Activated CD8-positive, alpha-beta memory T cell treated with anti-CD3 and anti-CD28 coated beads for 1 hour (primary cell): Measurements from ENCODE around the gene TAAR5.
"Not testable (repeated sequence)": the region's sequence is repeated elsewhere in the genome, so short reads cannot be mapped to it uniquely, and the experiment has no call there.

Experiments
- DNase-seq, 2 donors: peaks; one replicate each; pipeline ENCODE4 v3.0.0-alpha.2; 2020; ENCODE audit warnings: low read depth in 1 of 2; ENCODE audit errors: extremely low read depth in 1 of 2

The TAAR5 gene

GRCh38 chr6:132589454-132589853 is at the start of gene TAAR5:
Gene TAAR5, minus strand, starts transcription at chr6:132589741. Its CDS starts 55 bp downstream, at chr6:132589686.
- no peak for DNase-seq

DNA sequence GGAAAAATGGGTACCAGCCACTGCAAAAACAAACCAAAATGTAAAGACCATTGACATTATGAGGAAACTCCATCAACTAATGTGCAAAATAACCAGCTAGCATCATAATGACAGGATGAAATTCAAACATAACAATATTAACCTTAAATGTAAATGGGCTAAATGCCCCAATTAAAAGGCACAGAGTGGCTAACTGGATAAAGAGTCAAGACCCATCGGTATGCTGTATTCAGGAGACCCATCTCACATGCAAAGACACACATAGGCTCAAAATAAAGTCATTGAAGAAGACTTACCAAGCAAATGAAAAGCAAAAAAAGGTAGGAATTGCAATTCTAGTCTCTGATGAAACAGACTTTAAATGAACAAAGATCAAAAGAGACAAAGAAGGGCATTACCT is 47.6 kb upstream of the TAAR5 start:
- DNase-seq, result not testable (repeated sequence)

GRCh38 chr6:132635906-132636305 is 46.4 kb upstream of the TAAR5 start:
- DNase-seq, result not testable (repeated sequence)

GRCh38 chr6:132635288-132635687 is 45.7 kb upstream of the TAAR5 start:
- DNase-seq, result not testable (repeated sequence)

GRCh38 chr6:132634796-132635195 is 45.3 kb upstream of the TAAR5 start:
- no peak for DNase-seq

- DNase-seq, result no peak
Measured at GRCh38 chr6:132633362-132633761, 43.8 kb upstream of the TAAR5 start.

- no peak for DNase-seq
Measured at GRCh38 chr6:132624175-132624574, 34.6 kb upstream of the TAAR5 start, which contains the start of gene TAAR2. Gene TAAR2, minus strand, starts transcription at chr6:132624275. Its CDS starts 0 bp downstream, at chr6:132624275.

DNA sequence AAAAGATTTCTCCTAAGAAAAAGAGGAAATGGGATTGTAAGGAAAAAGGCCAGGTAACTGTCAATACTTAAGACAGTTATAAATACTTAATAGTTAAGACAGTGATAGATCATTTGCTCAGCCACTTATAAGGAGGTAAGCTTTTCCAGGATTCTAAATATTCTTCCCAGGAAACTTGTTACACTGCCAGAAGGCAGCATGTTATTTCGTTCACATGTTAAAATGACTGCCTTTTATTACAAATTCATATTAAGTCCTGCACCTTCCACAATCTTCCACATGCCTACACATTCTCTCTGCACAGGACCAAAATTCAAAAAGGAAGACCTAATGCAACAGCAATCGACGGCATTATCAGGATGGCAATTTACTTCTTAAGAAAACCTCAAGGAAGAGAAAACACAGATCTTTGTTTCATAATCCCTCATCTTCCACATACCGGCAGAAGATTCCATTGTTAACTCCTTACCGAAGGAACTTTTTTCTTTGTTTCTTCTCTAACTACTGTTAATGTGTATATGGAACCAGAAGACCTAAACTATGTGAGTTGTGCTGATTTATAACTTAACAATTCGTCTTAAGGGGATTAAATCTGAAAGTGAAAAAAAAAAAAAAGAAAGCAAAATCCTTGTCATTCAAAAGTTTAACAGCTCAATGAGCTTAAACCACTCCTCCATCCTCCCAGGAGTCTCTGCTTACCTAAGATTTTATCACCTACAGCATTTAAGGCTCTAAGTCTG is 33.7 kb upstream of the TAAR5 start:
- no peak for DNase-seq

- DNase-seq, result no peak
Measured at GRCh38 chr6:132616677-132617076, 27.1 kb upstream of the TAAR5 start.

DNA sequence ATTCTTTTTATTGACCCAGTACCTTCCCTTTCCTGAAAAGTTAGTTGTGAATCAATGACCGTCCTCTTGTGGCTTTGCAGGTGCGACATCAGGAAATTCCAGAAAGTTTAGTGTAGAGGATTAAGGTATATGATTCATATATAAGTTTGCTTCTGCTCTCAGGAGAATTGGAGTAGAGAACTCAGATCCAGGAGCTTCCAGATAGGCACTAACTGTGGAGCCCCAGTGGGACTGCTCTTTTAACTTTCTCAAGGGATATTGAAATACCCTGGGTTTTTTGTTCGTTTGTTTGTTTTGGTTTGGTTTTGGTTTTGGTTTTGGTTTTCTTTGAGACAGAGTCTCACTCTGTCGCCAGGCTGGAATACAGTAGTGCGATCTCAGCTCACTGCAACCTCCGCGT is 25.0 kb upstream of the TAAR5 start:
- no peak for DNase-seq

GRCh38 chr6:132612449-132613108 is 23.0 kb upstream of the TAAR5 start:
- DNase-seq, result no peak

DNA sequence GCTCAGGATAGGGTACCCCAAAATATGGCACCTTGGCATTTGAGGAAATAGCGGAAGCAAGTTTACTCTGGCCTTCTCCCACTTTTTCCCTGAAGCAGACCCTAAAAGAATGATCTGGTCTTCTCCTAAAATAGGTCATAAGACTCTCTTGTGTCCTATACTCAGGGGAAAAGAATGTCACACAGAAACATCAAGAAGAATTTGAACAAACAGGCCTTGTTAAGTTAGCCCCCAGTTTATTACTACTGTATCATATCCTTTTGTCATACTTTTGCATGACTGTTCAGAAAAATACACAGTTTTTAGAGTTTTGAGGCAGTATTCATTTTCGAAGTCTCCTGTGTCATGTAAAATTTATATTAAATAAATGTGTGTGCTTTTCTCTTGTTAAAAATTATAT is 22.1 kb upstream of the TAAR5 start:
- DNase-seq, result no peak

DNA sequence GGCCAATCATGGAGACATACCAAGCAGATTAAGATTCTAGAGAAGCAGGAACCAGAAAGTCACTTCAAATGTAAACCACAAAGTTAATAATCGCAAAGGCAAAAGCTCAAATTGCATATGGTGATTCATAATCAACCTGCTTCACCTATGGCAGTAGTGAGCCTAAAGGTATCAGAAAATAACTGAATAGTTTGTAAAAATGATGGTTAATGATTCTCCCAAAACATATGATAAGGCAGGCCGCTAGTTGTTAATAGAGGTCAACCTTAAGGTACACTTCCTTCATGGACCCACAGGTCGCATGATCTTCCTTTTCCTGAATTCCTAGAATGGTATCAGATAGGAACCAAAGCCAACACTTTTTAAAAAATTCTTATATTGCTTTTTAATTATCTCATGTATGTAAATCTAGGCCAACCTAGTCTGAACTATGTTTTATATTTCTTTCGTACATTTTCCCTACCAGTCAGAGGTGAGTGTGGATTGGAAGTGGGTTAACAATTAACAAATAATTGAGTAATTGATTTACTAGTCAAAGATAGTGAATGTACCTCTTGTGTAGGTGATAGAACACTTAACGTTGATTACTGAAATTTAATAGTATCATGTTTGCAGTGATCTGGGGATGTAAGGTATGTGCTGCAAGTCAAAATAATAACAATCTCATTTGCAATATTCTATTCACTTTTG is 18.1 kb upstream of the TAAR5 start:
- no peak for DNase-seq

DNA sequence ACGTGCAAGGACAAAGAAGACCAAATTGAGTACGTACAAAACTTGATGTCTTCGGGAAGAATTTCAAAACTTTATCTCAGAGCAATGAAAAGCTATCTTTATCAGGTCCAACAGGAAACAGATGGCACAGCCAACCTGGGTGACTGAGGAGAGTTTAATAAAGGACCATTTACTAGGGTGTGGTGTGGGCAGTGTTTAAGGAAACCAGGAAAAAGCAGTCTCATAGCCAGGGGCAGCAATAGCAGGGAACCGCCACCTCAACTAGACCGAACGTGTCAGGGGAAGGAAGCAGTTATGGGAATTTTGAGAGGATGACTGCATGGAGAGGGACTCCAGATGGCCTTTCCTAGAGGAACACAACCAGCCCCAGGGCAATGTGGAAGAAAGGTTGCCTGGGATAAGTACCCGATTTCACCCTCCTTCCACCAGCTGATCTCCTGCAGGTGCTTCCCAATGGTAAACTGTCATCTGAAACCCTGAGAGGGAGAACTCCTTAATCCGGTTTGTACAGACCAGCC is 15.2 kb upstream of the TAAR5 start:
- no peak for DNase-seq

DNA sequence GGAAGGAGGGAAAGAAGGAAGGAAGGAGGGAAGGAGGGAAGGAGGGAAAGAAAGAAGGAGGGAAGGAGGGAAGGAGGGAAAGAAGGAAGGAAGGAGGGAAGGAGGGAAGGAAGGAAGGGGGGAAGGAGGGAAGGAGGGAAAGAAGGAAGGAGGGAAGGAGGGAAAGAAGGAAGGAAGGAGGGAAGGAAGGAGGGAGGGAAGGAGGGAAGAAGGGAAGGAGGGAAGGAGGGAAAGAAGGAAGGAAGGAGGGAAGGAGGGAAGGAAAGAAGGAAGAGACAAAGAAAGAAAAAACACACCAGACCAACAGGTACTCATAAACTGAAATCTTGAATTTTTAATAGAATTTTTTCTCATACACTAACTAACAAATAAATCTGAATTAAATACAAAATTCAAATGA is 11.4 kb upstream of the TAAR5 start:
- not testable (repeated sequence) for DNase-seq

- no peak for DNase-seq
Measured at GRCh38 chr6:132598473-132598872, 8.9 kb upstream of the TAAR5 start.

- no peak for DNase-seq
Measured at GRCh38 chr6:132596201-132596600, 6.7 kb upstream of the TAAR5 start.

- DNase-seq, result no peak
Measured at GRCh38 chr6:132592855-132593254, 3.3 kb upstream of the TAAR5 start.

DNA sequence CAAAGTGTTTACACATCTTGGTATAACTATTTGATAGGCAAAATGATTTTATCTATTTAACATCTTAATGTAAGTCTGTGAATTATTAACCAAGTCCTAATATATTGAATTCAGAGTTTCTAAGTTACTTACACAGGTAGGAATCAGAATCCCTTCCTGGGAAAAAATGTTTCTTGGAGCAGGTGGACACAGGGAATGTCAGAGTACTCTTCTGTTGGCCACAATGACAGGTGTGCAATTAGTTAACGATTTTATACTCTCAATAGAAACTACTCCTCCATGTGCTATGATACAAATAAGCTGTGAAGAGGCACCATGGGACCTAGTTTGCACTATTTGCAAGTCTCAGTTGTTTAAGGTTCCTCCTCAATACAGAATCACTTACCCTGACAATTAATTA is 821 bp upstream of the TAAR5 start:
- DNase-seq, result no peak

DNA sequence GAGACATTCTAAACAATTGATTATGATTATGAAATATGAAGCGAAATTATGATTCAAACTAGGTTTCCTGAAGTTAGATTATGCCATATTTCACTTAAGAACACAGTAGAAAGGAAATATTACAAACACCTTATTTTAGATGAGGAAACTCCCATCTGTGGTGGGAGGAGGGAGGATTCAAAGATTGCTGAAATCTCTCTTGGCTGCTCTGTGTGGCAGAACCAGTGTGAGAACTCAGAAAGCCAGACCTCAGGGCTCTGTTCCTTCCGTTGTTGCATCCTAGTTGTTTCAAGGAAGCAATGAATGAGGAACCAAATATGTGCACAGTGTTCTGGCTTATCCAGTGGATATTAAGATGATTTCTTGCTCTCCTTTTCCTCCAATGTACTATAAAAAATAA is 2.1 kb downstream of the TAAR5 start:
- DNase-seq, result no peak

GRCh38 chr6:132584698-132585097 is 4.8 kb downstream of the TAAR5 start:
- no peak for DNase-seq

DNA sequence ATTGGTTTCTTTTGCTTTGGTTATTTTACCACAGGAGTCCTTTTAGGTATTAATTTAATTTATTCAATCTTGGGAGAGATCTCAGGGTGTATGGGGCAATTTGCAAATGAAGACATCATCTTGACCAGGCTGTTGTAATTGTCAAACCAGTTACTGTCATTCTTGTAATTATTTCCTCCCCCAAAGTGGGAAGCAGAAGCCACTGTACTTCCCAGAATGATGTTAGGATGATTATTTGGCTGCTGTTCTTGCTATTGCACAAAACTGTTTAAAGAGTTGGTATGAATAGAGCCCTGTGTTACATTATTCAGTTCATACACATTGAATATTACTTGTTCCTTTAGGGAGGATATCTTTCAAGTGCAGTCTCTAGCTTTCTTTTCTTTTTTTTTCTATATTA is 17.8 kb downstream of the TAAR5 start:
- DNase-seq, result no peak
